NCI-H128 (cell line): ENCODE measurements around the gene ZNF407.

Experiments
- DNase-seq: peaks from one replicate; lab custom pipeline; 2025; ENCODE audit not compliant: unreplicated experiment; lab: John Stamatoyannopoulos, UW

The ZNF407 gene

GRCh38 chr18:74784752-74785151 is 187.1 kb downstream of the ZNF407 start:
- peak; percentile 54 for DNase-seq

GRCh38 chr18:74785632-74786031 is 188.0 kb downstream of the ZNF407 start:
- DNase-seq: no peak

- DNase-seq: no peak
These were observed 191.0 kb downstream of the ZNF407 start for GRCh38 chr18:74788657-74789056.

GRCh38 chr18:74789078-74789477 is 191.4 kb downstream of the ZNF407 start:
- no peak for DNase-seq

GRCh38 chr18:74790451-74790850 is 192.8 kb downstream of the ZNF407 start:
- no peak for DNase-seq

GRCh38 chr18:74791501-74792194 is 194.0 kb downstream of the ZNF407 start:
- DNase-seq: no peak

GRCh38 chr18:74793746-74794145 is 196.1 kb downstream of the ZNF407 start:
- no peak for DNase-seq

- DNase-seq: no peak
These were observed 198.1 kb downstream of the ZNF407 start for GRCh38 chr18:74795751-74796150.

- DNase-seq: no peak
These were observed 198.5 kb downstream of the ZNF407 start for GRCh38 chr18:74796211-74796610.

- no peak for DNase-seq
These were observed 199.3 kb downstream of the ZNF407 start for GRCh38 chr18:74796841-74797576.

- DNase-seq: no peak
These were observed 200.0 kb downstream of the ZNF407 start for GRCh38 chr18:74797577-74798151.

GRCh38 chr18:74799542-74799941 is 201.9 kb downstream of the ZNF407 start:
- DNase-seq: no peak

GRCh38 chr18:74800098-74800497 is 202.4 kb downstream of the ZNF407 start:
- no peak for DNase-seq

- no peak for DNase-seq
These were observed 205.4 kb downstream of the ZNF407 start for GRCh38 chr18:74803117-74803516.

GRCh38 chr18:74803769-74804168 is 206.1 kb downstream of the ZNF407 start:
- DNase-seq: no peak

GRCh38 chr18:74804677-74805076 is 207.0 kb downstream of the ZNF407 start:
- DNase-seq: no peak

GRCh38 chr18:74806073-74806472 is 208.4 kb downstream of the ZNF407 start:
- no peak for DNase-seq

- DNase-seq: no peak
These were observed 209.2 kb downstream of the ZNF407 start for GRCh38 chr18:74806700-74807416.

GRCh38 chr18:74817576-74817975 is 219.9 kb downstream of the ZNF407 start:
- DNase-seq: no peak

- no peak for DNase-seq
These were observed 221.0 kb downstream of the ZNF407 start for GRCh38 chr18:74818516-74819175.

GRCh38 chr18:74819433-74820059 is 221.9 kb downstream of the ZNF407 start:
- no peak for DNase-seq
